Activated T-helper 2 cell treated with anti-CD3 and anti-CD28 coated beads, Interferon-gamma antibody, Interleukin-2, Interleukin-4, amounts not matched to agents 10 μg/mL and 5 μg/mL and 100 μg/mL, durations not matched to agents 14 hours and 24 hours and 36 hours (primary cell): ENCODE measurements around the gene LGR6. TPM values are rescaled to one million over a fixed set of nuclear protein-coding genes. Genes with fewer than 3 reads are reported as not detected.
A peak's percentile ranks its signal among the peaks of the same experiment; 100 is the strongest.

Experiments used
- DNase-seq: peaks from one replicate; pipeline ENCODE4 v3.0.0; 2021; ENCODE audit warnings: low spot score
- H3K27ac Mint-ChIP-seq: one replicate; pipeline ENCODE4 v1.8.0; 2021; ENCODE audit warnings: mixed read lengths
- H3K27me3 Mint-ChIP-seq: one replicate; pipeline ENCODE4 v1.8.0; 2021; ENCODE audit warnings: low read depth, mixed read lengths
- H3K36me3 Mint-ChIP-seq: one replicate; pipeline ENCODE4 v1.8.0; 2021; ENCODE audit warnings: low read depth, mixed read lengths
- H3K4me1 Mint-ChIP-seq: one replicate; pipeline ENCODE4 v1.8.0; 2021; ENCODE audit warnings: low read depth, mixed read lengths
- H3K4me3 Mint-ChIP-seq: one replicate; pipeline ENCODE4 v1.8.0; 2021; ENCODE audit warnings: low read depth, mild to moderate bottlenecking, moderate library complexity, mixed read lengths
- H3K9me3 Mint-ChIP-seq: one replicate; pipeline ENCODE4 v1.8.0; 2021; ENCODE audit warnings: mixed read lengths
- intact Hi-C: fragments of 100-400 bp; cut with micrococcal nuclease; formaldehyde crosslinking; loops from one replicate; pipeline ENCODE4 v1.15.1; 2023
- total RNA-seq: library from RNA; stranded (reverse); gene quantifications from 2 replicates; pipeline ENCODE4 v1.2.3, GENCODE V29; 2022

LGR6 gene
- total RNA-seq, 1 donor from 2014 or later: not detected

GRCh38 chr1:202270871-202271326 lies 77.3 kb downstream of the LGR6 start:
- no peaks in the 10 kb centered on the region for H3K36me3 Mint-ChIP-seq
- peaks cover 13% of the 10 kb centered on the region for H3K27me3 Mint-ChIP-seq
- H3K27ac Mint-ChIP-seq: no peak overlapping the region
- intact Hi-C loops: no loop called here
- H3K9me3 Mint-ChIP-seq: no peaks in the 10 kb centered on the region
- no peak overlapping the region for H3K4me3 Mint-ChIP-seq
- DNase-seq: no peak
- no peaks in the 10 kb centered on the region for H3K4me1 Mint-ChIP-seq

GRCh38 chr1:202272103-202272845 lies 78.7 kb downstream of the LGR6 start:
- Mint-ChIP-seq H3K4me3 (no peak overlapping the region), H3K4me1 (no peaks in the 10 kb centered on the region), H3K27me3 (peaks cover 6% of the 10 kb centered on the region), H3K36me3 (no peaks in the 10 kb centered on the region), H3K27ac (no peak overlapping the region), H3K9me3 (no peaks in the 10 kb centered on the region)
- no peak for DNase-seq
- intact Hi-C loops: no loop called here

GRCh38 chr1:202274611-202275010 lies 81.0 kb downstream of the LGR6 start:
- Mint-ChIP-seq H3K27me3 (peaks cover 14% of the 10 kb centered on the region), H3K9me3 (no peaks in the 10 kb centered on the region), H3K4me3 (no peak overlapping the region), H3K36me3 (no peaks in the 10 kb centered on the region), H3K4me1 (no peaks in the 10 kb centered on the region), H3K27ac (no peak overlapping the region)
- intact Hi-C loops: loop anchor here (1.0 kb wide), 1 partner anchor 41 kb away; no protein-coding TSS in a partner anchor
- peak; percentile 21 for DNase-seq

- no peak overlapping the region for H3K27ac Mint-ChIP-seq
Observed at GRCh38 chr1:202275061-202275770, 81.6 kb downstream of the LGR6 start.

GRCh38 chr1:202276081-202276715 lies 82.6 kb downstream of the LGR6 start:
- intact Hi-C loops: no loop called here

More at GRCh38 chr1:202275061-202275770, 81.6 kb downstream of the LGR6 start:
- H3K36me3 Mint-ChIP-seq: no peaks in the 10 kb centered on the region
- intact Hi-C loops: no loop called here
- H3K4me1 Mint-ChIP-seq: no peaks in the 10 kb centered on the region
- H3K9me3 Mint-ChIP-seq: no peaks in the 10 kb centered on the region
- peaks cover 14% of the 10 kb centered on the region for H3K27me3 Mint-ChIP-seq
- no peak overlapping the region for H3K4me3 Mint-ChIP-seq
- DNase-seq: no peak

GRCh38 chr1:202276920-202277319 lies 83.3 kb downstream of the LGR6 start:
- no peaks in the 10 kb centered on the region for H3K9me3 Mint-ChIP-seq
- intact Hi-C loops: no loop called here
- no peaks in the 10 kb centered on the region for H3K36me3 Mint-ChIP-seq
- DNase-seq: no peak
- H3K27me3 Mint-ChIP-seq: peaks cover 14% of the 10 kb centered on the region
- no peak overlapping the region for H3K4me3 Mint-ChIP-seq
- no peak overlapping the region for H3K27ac Mint-ChIP-seq
- no peaks in the 10 kb centered on the region for H3K4me1 Mint-ChIP-seq

More at GRCh38 chr1:202276081-202276715, 82.6 kb downstream of the LGR6 start:
- H3K9me3 Mint-ChIP-seq: no peaks in the 10 kb centered on the region
- no peak for DNase-seq
- H3K27ac Mint-ChIP-seq: no peak overlapping the region
- peaks cover 14% of the 10 kb centered on the region for H3K27me3 Mint-ChIP-seq
- no peaks in the 10 kb centered on the region for H3K36me3 Mint-ChIP-seq
- no peaks in the 10 kb centered on the region for H3K4me1 Mint-ChIP-seq
- H3K4me3 Mint-ChIP-seq: no peak overlapping the region

- Mint-ChIP-seq H3K9me3 (no peaks in the 10 kb centered on the region), H3K4me1 (no peaks in the 10 kb centered on the region), H3K4me3 (no peak overlapping the region), H3K27me3 (peaks cover 15% of the 10 kb centered on the region), H3K36me3 (no peaks in the 10 kb centered on the region), H3K27ac (no peak overlapping the region)
- intact Hi-C loops: no loop called here
- no peak for DNase-seq
Observed at GRCh38 chr1:202278751-202279150, 85.2 kb downstream of the LGR6 start.

GRCh38 chr1:202279806-202280205 lies 86.2 kb downstream of the LGR6 start:
- DNase-seq: no peak
- Mint-ChIP-seq H3K4me3 (no peak overlapping the region), H3K9me3 (no peaks in the 10 kb centered on the region), H3K27ac (no peak overlapping the region), H3K36me3 (no peaks in the 10 kb centered on the region), H3K4me1 (peaks cover 5% of the 10 kb centered on the region), H3K27me3 (peaks cover 18% of the 10 kb centered on the region)
- intact Hi-C loops: no loop called here

- H3K9me3 Mint-ChIP-seq: no peaks in the 10 kb centered on the region
- H3K27me3 Mint-ChIP-seq: peaks cover 22% of the 10 kb centered on the region
- intact Hi-C loops: no loop called here
- H3K4me1 Mint-ChIP-seq: peaks cover 5% of the 10 kb centered on the region
- H3K27ac Mint-ChIP-seq: no peak overlapping the region
- H3K4me3 Mint-ChIP-seq: no peak overlapping the region
- no peaks in the 10 kb centered on the region for H3K36me3 Mint-ChIP-seq
- no peak for DNase-seq
Observed at GRCh38 chr1:202280595-202280994, 87.0 kb downstream of the LGR6 start.

GRCh38 chr1:202281316-202282024 lies 87.9 kb downstream of the LGR6 start:
- H3K27me3 Mint-ChIP-seq: peaks cover 22% of the 10 kb centered on the region
- H3K36me3 Mint-ChIP-seq: no peaks in the 10 kb centered on the region
- H3K4me1 Mint-ChIP-seq: peaks cover 5% of the 10 kb centered on the region
- intact Hi-C loops: no loop called here
- H3K4me3 Mint-ChIP-seq: no peak overlapping the region
- H3K9me3 Mint-ChIP-seq: no peaks in the 10 kb centered on the region
- H3K27ac Mint-ChIP-seq: no peak overlapping the region
- DNase-seq: no peak

- intact Hi-C loops: no loop called here
- DNase-seq: no peak
- peaks cover 5% of the 10 kb centered on the region for H3K4me1 Mint-ChIP-seq
- H3K36me3 Mint-ChIP-seq: no peaks in the 10 kb centered on the region
- no peak overlapping the region for H3K27ac Mint-ChIP-seq
- H3K9me3 Mint-ChIP-seq: no peaks in the 10 kb centered on the region
- peaks cover 22% of the 10 kb centered on the region for H3K27me3 Mint-ChIP-seq
- H3K4me3 Mint-ChIP-seq: no peak overlapping the region
Observed at GRCh38 chr1:202282025-202282371, 88.4 kb downstream of the LGR6 start.

- Mint-ChIP-seq H3K36me3 (no peaks in the 10 kb centered on the region), H3K27me3 (peaks cover 25% of the 10 kb centered on the region), H3K9me3 (no peaks in the 10 kb centered on the region), H3K4me1 (peaks cover 5% of the 10 kb centered on the region), H3K27ac (no peak overlapping the region), H3K4me3 (no peak overlapping the region)
- DNase-seq: no peak
- intact Hi-C loops: no loop called here
Observed at GRCh38 chr1:202282596-202283283, 89.1 kb downstream of the LGR6 start.
